Embryonic facial prominence (tissue), 1 donor: ENCODE measurements around the gene NSMCE4A.
A peak's percentile ranks its signal among the peaks of the same experiment; 100 is the strongest.
"Not testable (repeated sequence)": the region's sequence is repeated elsewhere in the genome, so short reads cannot be mapped to it uniquely, and the experiment has no call there.

ENCODE experiments used
- DNase-seq: peaks from one replicate; pipeline ENCODE4 v3.0.0-alpha.2; 2016; ENCODE audit errors: extremely low spot score

The NSMCE4A gene

DNA sequence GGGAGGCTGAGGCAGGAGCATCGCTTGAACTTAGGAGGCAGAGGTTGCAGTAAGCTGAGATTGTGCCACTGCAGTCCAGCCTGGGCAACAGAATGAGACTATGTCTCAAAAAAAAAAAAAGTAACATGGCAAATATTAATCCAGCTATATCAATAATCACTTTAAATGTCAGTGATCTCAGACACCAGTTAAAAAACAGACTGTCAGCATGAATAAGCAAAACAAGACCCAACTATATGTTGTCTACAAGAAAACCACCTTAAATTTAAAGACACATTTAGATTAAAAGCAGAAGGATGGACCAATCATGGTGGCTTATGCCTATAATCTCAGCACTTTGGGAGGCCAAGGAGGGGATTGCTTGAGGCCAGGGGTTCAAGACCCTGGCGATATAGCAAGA is 38.7 kb downstream of the NSMCE4A start:
- no peak for DNase-seq

DNA sequence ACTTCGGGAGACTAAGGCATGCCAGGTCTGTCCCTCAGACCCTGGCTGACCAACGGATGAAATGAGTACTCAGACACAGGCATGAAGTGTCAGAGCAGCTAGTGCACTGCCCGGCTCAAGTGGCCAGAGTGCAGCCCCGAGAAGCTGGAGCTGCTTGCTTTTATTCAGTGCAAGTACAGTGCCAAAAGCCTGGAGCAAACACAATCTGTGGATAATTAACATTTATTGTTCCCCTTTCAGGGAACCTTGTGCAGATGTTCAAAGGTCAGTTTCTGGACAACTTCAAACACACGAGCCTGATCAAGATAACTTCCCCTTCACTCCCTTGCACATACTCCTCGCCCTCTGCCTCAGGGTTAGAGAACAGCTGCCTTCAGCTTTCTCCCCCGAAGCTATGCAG is 39.3 kb downstream of the NSMCE4A start:
- DNase-seq: no peak

DNA sequence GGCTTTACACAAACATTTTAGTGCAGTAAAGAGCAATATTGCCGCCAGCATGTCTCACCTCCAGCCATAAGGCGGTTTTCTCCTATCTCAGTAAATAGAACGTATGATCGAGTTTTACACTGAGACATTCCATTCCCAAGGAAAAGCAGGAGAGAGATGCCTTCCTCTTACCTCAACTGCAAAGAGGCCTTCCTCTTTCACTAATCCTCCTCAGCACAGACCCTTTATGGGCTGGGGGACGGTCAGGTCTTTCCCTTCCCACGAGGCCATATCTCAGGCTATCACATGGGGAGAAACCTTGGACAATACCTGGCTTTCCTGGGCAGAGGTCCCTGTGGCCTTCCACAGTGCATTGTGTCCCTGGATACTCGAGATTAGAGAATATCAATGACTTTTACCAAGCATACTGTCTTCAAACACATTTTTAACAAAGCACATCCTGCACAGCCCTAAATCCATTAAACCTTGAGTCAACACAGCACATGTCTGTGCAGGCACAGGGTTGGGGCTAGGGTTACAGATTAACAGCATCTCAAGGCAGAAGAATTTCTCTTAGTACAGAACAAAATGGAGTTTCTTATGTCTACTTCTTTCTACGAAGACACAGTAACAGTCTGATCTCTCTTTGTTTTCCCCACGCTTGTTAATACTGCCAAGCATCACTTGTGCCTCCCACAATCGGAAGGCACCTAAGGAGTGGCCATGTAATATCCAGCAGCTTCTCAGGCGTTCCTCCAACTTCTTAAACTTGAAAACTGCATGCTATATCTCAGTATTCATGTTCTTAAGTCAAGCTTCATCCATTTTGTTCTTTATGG is 44.5 kb downstream of the NSMCE4A start:
- DNase-seq: not testable (repeated sequence)

- not testable (repeated sequence) for DNase-seq
Observed at GRCh38 chr10:121929585-121930267, 45.3 kb downstream of the NSMCE4A start.

DNA sequence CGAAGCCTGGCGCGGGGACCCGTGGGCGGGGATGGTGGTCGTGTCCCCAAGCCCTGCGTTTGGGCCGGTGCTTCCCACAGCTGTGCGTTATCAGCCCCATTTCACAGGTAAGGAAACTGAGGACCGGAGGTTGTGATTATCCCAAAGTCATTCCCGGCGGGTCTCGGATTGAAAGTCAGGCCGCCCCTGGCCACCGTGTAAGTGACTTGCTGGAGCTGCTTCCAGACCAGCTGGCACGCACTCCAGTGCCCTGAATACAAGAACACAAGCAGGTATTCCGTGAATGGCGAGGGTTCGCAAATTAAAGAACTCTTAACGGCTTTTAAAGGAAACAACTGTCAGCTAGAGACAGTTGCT is 46.5 kb downstream of the NSMCE4A start:
- no peak for DNase-seq

GRCh38 chr10:121927841-121928527 is 47.0 kb downstream of the NSMCE4A start, which contains the start of gene ATE1:
Gene ATE1, minus strand, starts transcription at chr10:121928031. Its CDS starts 82 bp downstream, at chr10:121927949.
- peak; percentile 88 for DNase-seq

GRCh38 chr10:121927318-121927840 is 47.6 kb downstream of the NSMCE4A start:
- no peak for DNase-seq

GRCh38 chr10:121926671-121927317 is 48.2 kb downstream of the NSMCE4A start:
- peak; percentile 37 for DNase-seq

DNA sequence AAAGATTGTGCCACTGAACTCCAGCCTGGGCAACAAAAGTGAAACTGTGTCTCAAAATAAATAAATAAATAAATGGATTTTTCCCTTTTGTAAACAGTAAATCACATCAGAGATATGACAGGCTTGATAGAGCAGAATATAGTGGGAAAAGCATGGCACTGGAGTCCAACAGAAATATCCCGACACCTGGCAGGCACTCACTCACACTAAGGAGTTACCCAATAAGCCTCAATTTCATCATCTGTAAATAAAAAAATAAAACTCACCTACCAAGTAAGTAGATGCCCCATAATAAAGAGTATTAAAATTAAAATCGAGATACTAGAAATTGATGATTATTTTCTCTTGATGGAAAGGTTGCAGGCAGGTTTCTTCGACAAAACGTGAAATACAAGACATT is 48.9 kb downstream of the NSMCE4A start:
- DNase-seq: no peak

DNA sequence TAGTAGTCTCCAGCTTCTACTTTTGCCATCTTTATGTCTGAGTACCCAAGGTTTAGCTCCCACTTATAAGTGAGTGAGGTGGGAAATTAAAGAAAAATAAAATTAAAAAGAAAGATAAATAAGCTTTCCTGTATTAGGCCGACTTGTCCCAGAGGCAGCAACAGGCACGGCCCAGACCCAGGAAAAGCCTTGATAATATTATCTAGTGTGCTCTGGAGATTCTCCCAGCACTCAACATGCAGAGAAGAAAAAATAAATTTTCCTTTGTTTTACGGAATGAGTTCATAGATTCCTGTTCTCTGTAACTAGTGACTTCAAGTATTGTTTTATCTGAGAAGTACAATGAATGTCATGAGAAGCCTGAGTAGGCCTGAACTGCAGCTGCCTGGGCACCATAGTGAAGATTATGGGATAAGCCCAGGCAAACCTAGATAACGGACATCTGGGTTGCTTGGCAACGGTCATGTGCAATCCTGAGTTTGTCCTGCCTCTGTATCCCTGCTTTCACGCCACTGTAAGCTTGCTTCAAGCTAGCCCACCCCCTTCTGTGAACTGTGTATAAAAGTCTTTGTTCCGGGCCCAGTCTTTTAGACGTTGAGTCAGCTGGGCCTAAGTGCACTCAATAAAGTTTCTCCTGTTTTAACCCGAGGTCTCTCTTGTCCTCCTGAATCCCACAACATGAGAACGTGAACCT is 53.6 kb downstream of the NSMCE4A start:
- DNase-seq: no peak

- DNase-seq: no peak
Observed at GRCh38 chr10:121919666-121920065, 55.4 kb downstream of the NSMCE4A start.

DNA sequence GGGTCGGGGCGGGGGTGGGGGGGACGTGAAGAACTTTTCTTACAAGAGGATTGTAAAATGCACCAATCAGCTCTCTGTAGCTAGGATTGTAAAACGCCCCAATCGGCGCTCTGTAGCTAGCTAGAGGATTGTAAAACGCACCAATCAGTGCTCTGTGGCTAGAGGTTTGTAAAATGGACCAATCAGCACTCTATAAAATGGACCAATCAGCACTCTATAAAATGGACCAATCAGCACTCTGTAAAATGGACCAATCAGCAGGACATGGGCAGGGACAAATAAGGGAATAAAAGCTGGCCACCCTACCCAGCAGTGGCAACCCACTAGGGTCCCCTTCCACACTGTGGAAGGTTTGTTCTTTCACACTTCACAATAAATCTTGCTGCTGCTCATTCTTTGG is 56.2 kb downstream of the NSMCE4A start:
- not testable (repeated sequence) for DNase-seq

- DNase-seq: no peak
Observed at GRCh38 chr10:121914661-121915060, 60.4 kb downstream of the NSMCE4A start.

GRCh38 chr10:121911421-121911697 is 63.7 kb downstream of the NSMCE4A start:
- no peak for DNase-seq

GRCh38 chr10:121910673-121911420 is 64.2 kb downstream of the NSMCE4A start:
- no peak for DNase-seq
